ENCODE measurements around the gene NR1H3.
"Not testable (repeated sequence)": the region's sequence is repeated elsewhere in the genome, so short reads cannot be mapped to it uniquely, and the experiment has no call there.

The NR1H3 gene

GRCh38 chr11:47257517-47258316 is at the start of gene NR1H3:
NR1H3 (plus strand) TSS chr11:47257996; CDS start chr11:47259217, 1,221 bp downstream.
- no peak for DNase-seq

GRCh38 chr11:47208008-47208552 is 49.7 kb upstream of the NR1H3 start:
- not testable (repeated sequence) for DNase-seq

- DNase-seq, result no peak
These were observed 49.2 kb upstream of the NR1H3 start for GRCh38 chr11:47208628-47209027.

GRCh38 chr11:47212938-47213337 is 44.9 kb upstream of the NR1H3 start:
- DNase-seq, result no peak

GRCh38 chr11:47213950-47214565 is 43.7 kb upstream of the NR1H3 start:
- DNase-seq, result peak; percentile 86

GRCh38 chr11:47215366-47215910 is 42.4 kb upstream of the NR1H3 start:
- DNase-seq, result no peak

- peak; percentile 45 for DNase-seq
These were observed 41.5 kb upstream of the NR1H3 start for GRCh38 chr11:47216121-47216798.

GRCh38 chr11:47220401-47220821 is 37.4 kb upstream of the NR1H3 start:
- no peak for DNase-seq

- no peak for DNase-seq
These were observed 35.1 kb upstream of the NR1H3 start for GRCh38 chr11:47222696-47223095.

- no peak for DNase-seq
These were observed 32.0 kb upstream of the NR1H3 start for GRCh38 chr11:47225552-47226400.

GRCh38 chr11:47229161-47229560 is 28.6 kb upstream of the NR1H3 start:
- DNase-seq, result no peak

GRCh38 chr11:47233051-47233450 is 24.7 kb upstream of the NR1H3 start:
- DNase-seq, result no peak

- DNase-seq, result peak; percentile 41
These were observed 23.7 kb upstream of the NR1H3 start for GRCh38 chr11:47233989-47234668.

- DNase-seq, result peak; percentile 78
These were observed 23.1 kb upstream of the NR1H3 start for GRCh38 chr11:47234669-47235100.

GRCh38 chr11:47235163-47235562 is 22.6 kb upstream of the NR1H3 start:
- DNase-seq, result no peak

- DNase-seq, result no peak
These were observed 21.3 kb upstream of the NR1H3 start for GRCh38 chr11:47236482-47236881.

- DNase-seq, result no peak
These were observed 17.9 kb upstream of the NR1H3 start for GRCh38 chr11:47239852-47240251.

GRCh38 chr11:47241841-47242301 is 15.9 kb upstream of the NR1H3 start:
- DNase-seq, result no peak

GRCh38 chr11:47242596-47243192 is 15.1 kb upstream of the NR1H3 start:
- no peak for DNase-seq

GRCh38 chr11:47243454-47243853 is 14.3 kb upstream of the NR1H3 start:
- DNase-seq, result no peak

All from CD4-positive, alpha-beta T cell treated with Interleukin-12 subunit alpha and Interleukin-12 subunit beta, for 1 hour (primary cell).